ENCODE results near the gene NOX5.
"Not testable (repeated sequence)": the region's sequence is repeated elsewhere in the genome, so short reads cannot be mapped to it uniquely, and the experiment has no call there.

NOX5 gene

DNA sequence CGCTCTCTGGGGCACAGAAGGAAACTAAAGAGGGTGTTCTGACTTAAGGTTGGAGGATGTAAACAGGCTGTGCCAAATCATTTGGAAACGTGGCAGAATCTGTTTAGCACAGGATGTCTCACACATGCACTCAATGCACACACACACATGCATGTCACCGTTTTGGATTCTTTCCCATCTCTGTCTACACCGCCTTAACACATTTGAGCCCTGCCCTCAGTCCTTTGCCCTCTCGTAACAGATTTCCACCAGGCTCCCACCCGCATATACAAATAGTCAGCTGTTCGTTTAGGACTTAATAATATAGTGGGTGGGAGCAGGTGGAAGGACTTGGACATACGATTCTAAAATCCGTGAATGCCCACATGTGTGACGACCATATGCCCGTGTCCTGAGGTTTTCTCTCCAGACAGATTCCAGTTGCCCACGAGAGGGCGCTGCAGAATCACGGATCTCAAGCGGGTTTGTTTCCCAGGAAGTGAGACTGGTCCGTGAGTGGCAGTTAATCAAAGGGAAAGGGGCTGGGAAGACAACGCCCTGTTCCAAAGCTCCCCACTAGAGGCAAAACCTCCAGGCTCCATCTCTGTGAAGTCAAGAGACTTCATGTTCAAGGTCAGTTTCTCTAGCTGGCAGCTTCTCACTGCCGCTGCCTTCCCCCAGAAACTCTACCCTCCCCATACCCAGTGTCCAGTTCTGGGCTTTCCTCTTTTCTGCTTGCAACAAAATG, 44.5 kb downstream of the NOX5 start:
- Histone ChIP-seq H3K4me3 (ENCODE audit: extremely low read depth, insufficient read depth, low read length, poor library complexity, severe bottlenecking) (no peak overlapping the region), H3K9me3 (ENCODE audit: control insufficient read depth, low read length) (no peaks in the 10 kb centered on the region), H3K27ac (ENCODE audit: low read depth, low read length, severe bottlenecking) (no peak overlapping the region), H3K36me3 (ENCODE audit: control insufficient read depth, insufficient read depth, low read length) (no peaks in the 10 kb centered on the region), H3K4me1 (ENCODE audit: control insufficient read depth, insufficient read depth, low read length, poor library complexity, severe bottlenecking) (no peaks in the 10 kb centered on the region)
- WGBS, 2 experiments (ENCODE audit: insufficient coverage in 2 of 2): 17 to 26% methylated on average over 8 to 9 of the region's 18 CpGs

DNA sequence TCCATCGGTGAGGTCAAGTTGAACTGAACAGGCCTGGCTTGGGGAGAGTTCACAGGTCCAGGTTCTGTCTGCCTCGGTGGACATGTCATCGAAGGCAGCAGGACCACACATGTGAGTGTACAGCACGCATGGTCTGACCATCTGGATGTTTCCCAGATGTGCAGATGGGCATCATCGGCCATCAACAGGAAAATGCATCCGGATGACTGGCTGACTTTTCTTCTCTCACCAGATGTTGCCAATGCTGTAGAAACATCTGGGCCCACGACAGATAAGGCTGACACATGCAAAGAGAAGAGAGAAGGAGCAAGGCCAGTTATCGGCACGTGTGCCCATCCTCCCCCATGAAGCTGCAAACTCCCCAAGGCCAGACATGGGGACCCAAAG, 45.1 kb downstream of the NOX5 start:
- Histone ChIP-seq H3K36me3 (ENCODE audit: control insufficient read depth, insufficient read depth, low read length) (no peaks in the 10 kb centered on the region), H3K4me1 (ENCODE audit: control insufficient read depth, insufficient read depth, low read length, poor library complexity, severe bottlenecking) (no peaks in the 10 kb centered on the region), H3K4me3 (ENCODE audit: extremely low read depth, insufficient read depth, low read length, poor library complexity, severe bottlenecking) (no peak overlapping the region), H3K9me3 (ENCODE audit: control insufficient read depth, low read length) (no peaks in the 10 kb centered on the region), H3K27ac (ENCODE audit: low read depth, low read length, severe bottlenecking) (no peak overlapping the region)
- WGBS, 2 experiments (ENCODE audit: insufficient coverage in 2 of 2): 89 to 93% methylated on average over 6 to 7 of the region's 9 CpGs

DNA sequence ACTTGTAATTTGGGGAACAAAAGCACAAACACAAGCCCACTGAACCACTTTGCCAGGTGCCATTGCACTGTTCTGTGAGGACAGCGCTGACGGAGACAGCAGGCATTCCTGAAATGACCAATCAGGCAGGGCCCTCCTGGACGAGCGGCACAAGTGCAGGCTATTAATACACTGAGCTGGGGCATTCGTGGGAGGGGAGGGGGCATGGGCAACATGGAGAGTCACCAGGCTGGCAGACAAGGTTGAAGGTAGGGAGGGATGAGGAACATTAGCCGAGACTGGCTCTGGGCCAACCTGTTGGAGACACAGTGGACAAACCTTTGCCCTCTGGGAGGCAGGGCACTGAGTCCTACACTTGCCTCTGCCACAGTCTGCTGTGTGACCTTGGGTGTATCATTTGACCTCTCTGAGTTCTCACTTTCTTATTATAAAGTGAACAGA, 45.6 kb downstream of the NOX5 start:
- no peaks in the 10 kb centered on the region for H3K36me3 ChIP-seq (ENCODE audit: control insufficient read depth, insufficient read depth, low read length)
- H3K4me3 ChIP-seq (ENCODE audit: extremely low read depth, insufficient read depth, low read length, poor library complexity, severe bottlenecking): no peak overlapping the region
- no peaks in the 10 kb centered on the region for H3K9me3 ChIP-seq (ENCODE audit: control insufficient read depth, low read length)
- H3K27ac ChIP-seq (ENCODE audit: low read depth, low read length, severe bottlenecking): no peak overlapping the region
- no peaks in the 10 kb centered on the region for H3K4me1 ChIP-seq (ENCODE audit: control insufficient read depth, insufficient read depth, low read length, poor library complexity, severe bottlenecking)
- 70 to 72% methylated on average over 5 to 6 of the region's 6 CpGs for WGBS, 2 experiments (ENCODE audit: insufficient coverage in 2 of 2)

DNA sequence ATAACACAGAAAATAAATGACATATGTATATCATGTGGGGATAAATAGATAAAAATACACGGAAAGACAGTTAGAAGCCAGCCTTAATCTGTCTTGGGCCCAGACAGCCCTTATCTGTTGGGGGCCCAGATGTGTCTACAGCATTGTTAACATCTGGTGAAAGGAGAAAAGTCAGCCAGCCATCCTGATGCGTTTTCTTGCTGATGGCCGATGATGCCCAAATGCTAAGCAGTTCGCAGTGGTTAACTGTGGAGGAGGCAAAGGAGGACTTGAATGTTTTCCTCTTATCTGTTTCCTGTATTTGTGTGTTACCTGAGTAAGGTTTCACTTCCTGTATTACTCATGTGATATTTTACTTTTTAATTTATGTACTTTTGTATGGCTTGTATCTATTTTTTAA, 46.2 kb downstream of the NOX5 start:
- H3K36me3 ChIP-seq (ENCODE audit: control insufficient read depth, insufficient read depth, low read length): no peaks in the 10 kb centered on the region
- no peaks in the 10 kb centered on the region for H3K4me1 ChIP-seq (ENCODE audit: control insufficient read depth, insufficient read depth, low read length, poor library complexity, severe bottlenecking)
- WGBS, 2 experiments (ENCODE audit: insufficient coverage in 2 of 2): 92 to 98% methylated on average over 3 to 4 of the region's 4 CpGs
- H3K4me3 ChIP-seq (ENCODE audit: extremely low read depth, insufficient read depth, low read length, poor library complexity, severe bottlenecking): no peak overlapping the region
- H3K9me3 ChIP-seq (ENCODE audit: control insufficient read depth, low read length): no peaks in the 10 kb centered on the region
- no peak overlapping the region for H3K27ac ChIP-seq (ENCODE audit: low read depth, low read length, severe bottlenecking)

DNA sequence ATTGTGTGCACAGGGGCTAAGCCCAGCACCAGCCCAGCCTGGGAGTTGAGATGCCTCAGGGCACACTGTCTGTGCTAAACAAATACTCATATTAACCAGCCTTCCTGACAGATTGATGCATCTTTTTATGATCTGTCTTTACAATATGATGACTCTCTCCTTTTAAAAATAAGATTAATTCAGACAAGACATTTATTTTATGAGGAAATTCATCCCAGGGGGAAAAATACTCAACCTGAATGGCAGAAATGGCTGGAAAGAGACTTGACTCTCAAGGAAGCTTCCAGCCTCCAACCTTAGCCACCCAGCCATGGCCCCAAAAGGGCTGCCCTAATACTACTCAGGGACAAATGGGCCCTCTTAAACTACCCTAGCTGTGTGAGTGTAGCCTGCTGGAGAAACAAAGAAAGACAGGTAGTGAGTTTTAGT, 46.9 kb downstream of the NOX5 start:
- no peaks in the 10 kb centered on the region for H3K9me3 ChIP-seq (ENCODE audit: control insufficient read depth, low read length)

DNA sequence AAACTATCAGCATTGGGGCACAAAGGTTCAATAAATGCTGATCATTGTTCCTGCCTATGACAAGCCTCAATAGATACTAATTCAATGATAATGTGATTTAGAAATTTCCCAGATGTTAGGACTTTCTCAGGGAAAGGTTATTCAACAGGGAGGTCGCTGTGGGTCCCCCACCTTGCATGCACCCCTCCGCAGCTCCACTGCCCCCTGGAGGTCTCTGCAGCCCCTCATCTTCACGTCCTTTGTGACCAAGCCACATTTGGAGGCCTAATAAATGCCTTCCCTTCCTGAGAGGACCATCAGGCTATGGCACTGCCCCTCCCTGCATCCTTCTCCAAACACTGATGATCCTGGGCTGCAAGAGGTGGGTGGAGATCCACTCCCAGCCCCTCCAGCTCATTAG, 50.2 kb downstream of the NOX5 start:
- H3K9me3 ChIP-seq (ENCODE audit: control insufficient read depth, low read length): no peaks in the 10 kb centered on the region
- WGBS, 2 experiments (ENCODE audit: insufficient coverage in 2 of 2): 74 to 82% methylated on average over 2 to 3 of the region's 3 CpGs
- H3K4me3 ChIP-seq (ENCODE audit: extremely low read depth, insufficient read depth, low read length, poor library complexity, severe bottlenecking): no peak overlapping the region
- no peaks in the 10 kb centered on the region for H3K4me1 ChIP-seq (ENCODE audit: control insufficient read depth, insufficient read depth, low read length, poor library complexity, severe bottlenecking)
- H3K36me3 ChIP-seq (ENCODE audit: control insufficient read depth, insufficient read depth, low read length): no peaks in the 10 kb centered on the region
- H3K27ac ChIP-seq (ENCODE audit: low read depth, low read length, severe bottlenecking): no peak overlapping the region

More for the DNA sequence above, 46.9 kb downstream of the NOX5 start:
- Histone ChIP-seq H3K4me3 (ENCODE audit: extremely low read depth, insufficient read depth, low read length, poor library complexity, severe bottlenecking) (no peak overlapping the region), H3K4me1 (ENCODE audit: control insufficient read depth, insufficient read depth, low read length, poor library complexity, severe bottlenecking) (no peaks in the 10 kb centered on the region), H3K27ac (ENCODE audit: low read depth, low read length, severe bottlenecking) (no peak overlapping the region), H3K36me3 (ENCODE audit: control insufficient read depth, insufficient read depth, low read length) (no peaks in the 10 kb centered on the region)

DNA sequence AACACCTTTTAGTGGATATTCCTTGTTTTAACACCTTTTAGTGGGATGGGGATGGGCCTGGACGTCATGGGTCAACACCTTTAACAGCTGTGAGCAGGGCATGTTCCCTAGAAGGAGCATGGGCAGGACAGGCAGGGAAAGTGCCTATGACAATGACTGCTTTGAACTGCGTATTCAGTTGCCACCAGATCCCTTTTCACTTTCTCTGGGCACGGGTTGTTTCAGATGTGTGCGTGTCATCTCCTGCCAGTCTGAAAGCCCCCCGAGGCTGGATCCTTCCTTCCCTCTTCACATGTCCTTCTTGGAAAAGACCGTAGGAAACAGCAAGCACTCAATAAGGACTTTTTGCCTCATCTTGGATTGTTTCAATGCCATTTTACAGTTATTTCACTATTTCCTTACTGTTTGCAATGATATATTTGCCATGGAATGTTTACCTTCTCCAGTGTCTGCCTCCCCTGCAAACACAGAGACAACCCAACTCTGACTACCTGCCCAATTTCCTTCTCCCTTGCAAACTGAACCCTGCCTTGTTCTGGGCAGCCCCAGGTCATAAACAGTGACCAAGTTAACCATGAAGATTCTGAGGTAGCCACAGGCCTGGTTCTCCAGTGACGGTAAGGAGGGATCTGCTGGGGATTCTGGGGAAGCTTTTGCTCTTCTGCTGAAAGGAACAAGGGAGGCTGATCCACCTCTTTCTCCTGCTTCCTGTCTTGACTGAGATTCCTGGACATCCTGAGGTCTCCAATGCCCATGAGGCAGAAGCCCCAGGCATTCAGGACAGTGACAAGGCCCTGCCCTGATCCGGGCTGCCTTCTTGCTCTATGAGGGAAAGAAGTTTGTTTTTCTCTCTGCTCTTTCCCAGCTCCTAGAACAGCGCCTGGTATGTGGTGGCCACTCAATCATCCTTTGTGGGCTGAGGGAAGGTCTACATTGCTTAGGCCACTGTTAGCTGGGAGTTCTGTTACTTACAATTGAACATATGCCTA, 51.8 kb downstream of the NOX5 start:
- 79 to 85% methylated on average over 3 to 5 of the region's 9 CpGs for WGBS, 2 experiments (ENCODE audit: insufficient coverage in 2 of 2)
- no peak overlapping the region for H3K4me3 ChIP-seq (ENCODE audit: extremely low read depth, insufficient read depth, low read length, poor library complexity, severe bottlenecking)
- H3K36me3 ChIP-seq (ENCODE audit: control insufficient read depth, insufficient read depth, low read length): no peaks in the 10 kb centered on the region
- H3K27ac ChIP-seq (ENCODE audit: low read depth, low read length, severe bottlenecking): no peak overlapping the region
- H3K9me3 ChIP-seq (ENCODE audit: control insufficient read depth, low read length): no peaks in the 10 kb centered on the region
- H3K4me1 ChIP-seq (ENCODE audit: control insufficient read depth, insufficient read depth, low read length, poor library complexity, severe bottlenecking): no peaks in the 10 kb centered on the region

DNA sequence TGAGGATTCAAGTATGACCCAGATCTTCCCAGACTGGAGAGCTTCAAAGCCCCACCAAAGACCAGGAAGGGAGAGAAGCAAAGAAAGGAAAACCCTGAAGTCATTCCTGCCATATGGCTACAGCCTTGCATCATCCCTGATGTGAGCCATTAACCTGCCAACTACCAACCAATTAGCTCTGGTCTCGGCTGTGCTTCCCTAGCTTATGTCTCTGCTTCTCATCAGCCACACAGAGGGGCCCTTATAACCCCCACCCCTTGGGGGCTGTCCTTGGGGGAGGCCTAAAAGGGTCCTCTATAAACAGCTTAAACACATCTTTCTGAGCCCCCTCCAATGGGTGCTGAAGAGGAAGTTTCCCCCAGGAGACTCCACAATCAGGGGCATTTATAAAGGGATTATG, 52.8 kb downstream of the NOX5 start:
- H3K36me3 ChIP-seq (ENCODE audit: control insufficient read depth, insufficient read depth, low read length): no peaks in the 10 kb centered on the region
- H3K4me1 ChIP-seq (ENCODE audit: control insufficient read depth, insufficient read depth, low read length, poor library complexity, severe bottlenecking): no peaks in the 10 kb centered on the region
- WGBS, 2 experiments (ENCODE audit: insufficient coverage in 2 of 2): 86% methylated on average over 1 of the region's 1 CpG
- H3K27ac ChIP-seq (ENCODE audit: low read depth, low read length, severe bottlenecking): no peak overlapping the region
- no peaks in the 10 kb centered on the region for H3K9me3 ChIP-seq (ENCODE audit: control insufficient read depth, low read length)
- no peak overlapping the region for H3K4me3 ChIP-seq (ENCODE audit: extremely low read depth, insufficient read depth, low read length, poor library complexity, severe bottlenecking)

DNA sequence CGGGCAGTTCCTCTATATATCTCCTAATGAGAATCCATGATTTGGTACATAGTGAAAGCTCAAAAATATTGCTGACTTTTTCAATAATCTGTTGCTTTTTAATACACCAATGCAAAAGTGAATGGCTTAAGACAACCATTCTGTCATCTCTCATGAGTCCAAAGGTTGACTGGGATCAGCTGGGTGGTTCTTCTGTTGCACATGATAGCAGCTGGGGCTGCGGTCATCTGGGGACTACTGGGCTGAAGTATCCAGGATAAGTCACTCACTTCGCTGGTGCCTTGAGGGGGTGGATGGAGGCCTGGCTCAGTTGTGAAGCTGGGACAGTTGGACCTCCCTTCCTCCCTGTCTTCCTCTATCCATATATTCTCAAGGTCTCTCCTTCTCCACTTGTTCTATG, 53.7 kb downstream of the NOX5 start:
- Histone ChIP-seq H3K27ac (ENCODE audit: low read depth, low read length, severe bottlenecking) (no peak overlapping the region), H3K36me3 (ENCODE audit: control insufficient read depth, insufficient read depth, low read length) (no peaks in the 10 kb centered on the region), H3K4me1 (ENCODE audit: control insufficient read depth, insufficient read depth, low read length, poor library complexity, severe bottlenecking) (no peaks in the 10 kb centered on the region), H3K4me3 (ENCODE audit: extremely low read depth, insufficient read depth, low read length, poor library complexity, severe bottlenecking) (no peak overlapping the region), H3K9me3 (ENCODE audit: control insufficient read depth, low read length) (no peaks in the 10 kb centered on the region)
- 80 to 100% methylated on average over 1 of the region's 3 CpGs for WGBS, 2 experiments (ENCODE audit: insufficient coverage in 2 of 2)

DNA sequence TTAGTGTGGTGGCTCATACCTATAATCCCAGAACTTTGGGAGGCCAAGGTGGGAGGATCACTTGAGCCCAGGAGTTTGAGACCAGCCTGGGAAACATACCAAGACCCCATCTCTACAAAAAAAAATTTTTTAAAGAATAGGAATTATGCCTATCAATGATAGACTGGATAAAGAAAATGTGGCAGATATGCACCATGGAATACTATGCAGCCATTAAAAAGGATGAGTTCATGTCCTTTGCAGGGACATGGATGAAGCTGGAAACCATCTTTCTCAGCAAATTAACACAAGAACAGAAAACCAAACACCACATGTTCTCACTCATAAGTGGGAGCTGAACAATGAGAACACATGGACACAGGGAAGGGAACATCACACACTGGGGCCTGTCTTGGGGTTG, 54.8 kb downstream of the NOX5 start:
- H3K36me3 ChIP-seq (ENCODE audit: control insufficient read depth, insufficient read depth, low read length); H3K27ac ChIP-seq (ENCODE audit: low read depth, low read length, severe bottlenecking); H3K9me3 ChIP-seq (ENCODE audit: control insufficient read depth, low read length); H3K4me3 ChIP-seq (ENCODE audit: extremely low read depth, insufficient read depth, low read length, poor library complexity, severe bottlenecking); H3K4me1 ChIP-seq (ENCODE audit: control insufficient read depth, insufficient read depth, low read length, poor library complexity, severe bottlenecking): not testable (repeated sequence)

DNA sequence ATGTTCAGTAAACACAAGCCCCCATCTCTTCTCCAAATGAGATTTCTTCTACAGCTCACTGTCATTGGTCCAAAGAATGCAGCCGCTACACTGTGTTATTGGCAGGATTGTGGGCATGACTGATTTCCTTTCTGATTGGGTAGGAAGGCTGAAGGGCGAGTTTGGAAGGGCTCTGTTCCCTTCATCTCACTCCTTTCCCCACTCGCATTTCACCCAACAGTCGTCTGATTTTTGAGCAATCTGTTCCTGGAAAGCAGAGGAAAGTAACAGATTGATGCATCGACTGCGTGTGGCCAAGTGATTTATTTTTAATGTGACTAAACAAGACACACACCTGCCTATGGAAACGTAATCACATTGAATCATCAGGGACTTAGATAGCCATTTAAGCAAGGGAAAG, 55.5 kb downstream of the NOX5 start:
- Histone ChIP-seq H3K27ac (ENCODE audit: low read depth, low read length, severe bottlenecking) (no peak overlapping the region), H3K4me3 (ENCODE audit: extremely low read depth, insufficient read depth, low read length, poor library complexity, severe bottlenecking) (no peak overlapping the region)
- 92 to 96% methylated on average over 4 to 5 of the region's 7 CpGs for WGBS, 2 experiments (ENCODE audit: insufficient coverage in 2 of 2)

More for the DNA sequence above, 55.5 kb downstream of the NOX5 start:
- H3K36me3 ChIP-seq (ENCODE audit: control insufficient read depth, insufficient read depth, low read length): no peaks in the 10 kb centered on the region
- no peaks in the 10 kb centered on the region for H3K4me1 ChIP-seq (ENCODE audit: control insufficient read depth, insufficient read depth, low read length, poor library complexity, severe bottlenecking)
- no peaks in the 10 kb centered on the region for H3K9me3 ChIP-seq (ENCODE audit: control insufficient read depth, low read length)

Data from mesodermal cell (in vitro differentiated cells).